GM20431 (cell line): ENCODE data around the gene S100A7.
"Not testable (repeated sequence)": the region's sequence is repeated elsewhere in the genome, so short reads cannot be mapped to it uniquely, and the experiment has no call there.

ENCODE experiments used
- in situ Hi-C: fragments of 300-500 bp; cut with MseI, MboI; formaldehyde crosslinking; loops from one replicate; pipeline ENCODE4 v1.15.0; 2020; ENCODE audit warnings: low sequenced_read_pairs; ENCODE audit not compliant: unreplicated experiment

S100A7 gene

GRCh38 chr1:153478047-153478691 lies 17.7 kb upstream of the S100A7 start:
- in situ Hi-C loops, result loop anchor here (10.0 kb wide), 1 partner anchor 123 kb away; the partner anchor contains the start of gene S100A9

DNA sequence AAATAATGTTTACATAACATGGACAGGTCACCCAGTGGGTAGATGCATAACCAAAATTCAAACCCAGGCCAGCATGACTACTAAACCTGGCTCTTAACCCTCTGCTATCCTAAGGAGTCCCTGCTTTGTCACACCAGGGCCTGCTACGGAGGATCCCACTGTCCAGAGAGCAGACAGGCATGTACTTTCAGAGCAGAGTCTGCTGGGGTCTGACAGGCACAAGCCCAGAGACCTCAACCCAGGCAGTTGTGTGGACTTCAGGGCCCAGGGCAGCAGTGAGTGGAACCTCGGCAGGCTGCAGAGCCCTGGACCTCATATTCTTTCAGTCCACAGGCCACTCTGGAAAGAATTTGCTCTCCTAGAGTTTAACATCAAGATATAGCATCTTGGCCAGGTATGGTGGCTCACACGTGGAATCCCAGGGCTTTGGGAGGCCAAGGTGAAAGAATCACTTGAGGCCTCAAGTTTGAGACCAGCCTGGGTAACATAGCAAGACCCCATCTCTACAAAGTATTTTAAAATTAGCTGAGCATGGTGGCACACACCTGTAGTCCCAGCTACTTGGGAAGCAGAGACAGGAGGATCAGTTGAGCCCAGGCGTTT lies 16.1 kb upstream of the S100A7 start:
- in situ Hi-C loops, result loop anchor here (10.0 kb wide), 1 partner anchor 122 kb away; the partner anchor contains the start of gene S100A9

DNA sequence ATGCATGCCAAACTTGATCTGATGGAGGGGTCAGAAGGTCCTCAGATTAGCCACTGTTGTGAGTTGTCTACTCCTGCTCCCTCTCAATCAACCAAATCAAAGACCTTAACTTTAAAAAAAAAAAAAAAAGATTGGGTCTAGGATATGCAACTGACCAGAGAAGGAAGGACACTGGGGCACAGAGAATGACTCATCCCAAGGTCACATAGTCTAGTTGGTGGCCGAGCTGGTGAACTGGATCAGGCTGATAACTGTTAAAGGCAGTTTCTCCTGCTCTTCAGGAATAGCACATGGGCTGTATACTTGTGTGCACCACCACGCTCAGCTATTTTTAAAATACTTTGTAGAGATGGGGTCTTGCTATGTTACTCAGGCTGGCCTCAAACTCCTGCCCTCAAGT lies 14.8 kb upstream of the S100A7 start:
- in situ Hi-C loops, result loop anchor here (10.0 kb wide), 1 partner anchor 120 kb away; the partner anchor contains the start of gene S100A9

DNA sequence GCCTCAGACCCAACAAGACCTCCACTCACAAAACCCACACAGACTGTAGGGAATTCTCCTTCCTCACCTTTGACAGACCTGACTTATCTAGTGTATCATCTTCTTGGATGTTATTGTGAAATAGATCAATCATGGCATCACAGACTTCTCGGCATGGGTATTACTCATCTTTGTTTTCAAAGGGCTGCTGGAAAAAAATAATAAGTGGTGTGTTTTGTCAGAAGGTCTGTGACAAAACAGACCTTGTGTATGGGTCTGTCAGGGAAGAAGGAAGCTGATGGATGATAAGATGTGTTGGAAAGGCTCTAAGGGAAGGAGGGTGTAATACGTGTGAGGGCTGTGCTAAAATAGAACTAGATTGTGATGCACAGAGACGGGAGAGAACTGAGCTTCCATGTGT lies 13.9 kb upstream of the S100A7 start:
- in situ Hi-C loops, result loop anchor here (10.0 kb wide), 1 partner anchor 120 kb away; the partner anchor contains the start of gene S100A9

- in situ Hi-C loops, result loop anchor here (10.0 kb wide), 1 partner anchor 116 kb away; the partner anchor contains the start of gene S100A9
Observed at GRCh38 chr1:153470707-153471106, 10.3 kb upstream of the S100A7 start.

DNA sequence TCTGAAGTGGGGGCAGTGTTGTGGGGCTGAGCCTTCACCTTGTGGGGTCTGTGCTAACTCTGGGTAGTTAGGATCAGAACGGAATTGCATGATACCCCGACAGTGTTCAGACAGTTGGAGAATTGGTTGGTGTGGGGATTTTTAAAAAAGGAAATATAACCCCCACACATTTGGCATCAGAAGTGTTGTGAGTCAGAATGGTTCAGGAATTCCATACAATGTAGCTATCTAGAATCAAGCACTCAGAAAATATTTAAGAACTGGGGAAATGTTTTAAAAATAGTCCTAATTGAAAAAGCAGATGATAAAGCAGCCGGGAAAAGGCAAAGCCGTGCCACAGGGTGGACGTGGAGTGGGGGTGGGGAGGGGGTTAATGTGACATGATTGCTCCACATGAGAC lies 6.5 kb upstream of the S100A7 start:
- in situ Hi-C loops, result no loop called here

- in situ Hi-C loops, result no loop called here
Observed at GRCh38 chr1:153465811-153466636, 5.6 kb upstream of the S100A7 start.

DNA sequence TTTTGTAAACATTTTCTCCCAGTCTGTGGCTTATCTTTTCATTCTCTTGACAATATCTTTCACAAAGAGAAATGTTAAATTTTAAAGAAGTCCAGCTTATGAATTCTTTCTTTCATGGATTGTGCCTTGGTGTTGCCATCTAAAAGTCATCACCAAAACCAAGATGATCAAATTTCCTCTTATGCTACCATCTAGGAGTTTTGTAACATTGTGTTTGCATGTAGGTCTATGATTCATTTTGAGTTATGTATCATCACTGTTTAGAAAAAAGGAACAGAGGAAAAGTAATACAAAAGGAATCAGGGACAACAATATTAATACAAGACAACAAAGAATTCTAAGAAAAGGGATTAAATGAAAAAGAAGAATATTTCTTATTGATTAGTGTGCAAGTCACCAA lies 2.3 kb upstream of the S100A7 start:
- in situ Hi-C loops, result not testable (repeated sequence)

GRCh38 chr1:153459655-153460054 lies 796 bp downstream of the S100A7 start:
- in situ Hi-C loops, result no loop called here

DNA sequence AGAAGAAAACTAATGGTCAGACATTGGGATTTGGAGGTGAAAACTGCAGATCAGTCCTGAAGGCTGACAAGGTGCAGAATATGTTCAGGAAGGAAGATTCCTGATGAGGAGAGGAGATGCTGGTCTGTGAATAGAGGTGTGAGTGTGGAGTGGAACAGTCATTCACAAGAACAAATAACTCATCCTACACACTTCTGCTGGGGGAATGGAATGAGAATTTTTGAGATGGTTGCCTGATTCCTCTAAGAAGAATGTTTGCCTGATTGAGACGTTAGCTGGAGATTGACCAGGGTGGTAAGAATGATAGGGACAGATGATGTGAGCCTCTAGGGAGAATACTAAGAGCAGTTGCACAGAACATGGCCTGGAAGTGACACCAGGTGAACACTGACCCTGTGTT lies 4.1 kb downstream of the S100A7 start:
- in situ Hi-C loops, result no loop called here

DNA sequence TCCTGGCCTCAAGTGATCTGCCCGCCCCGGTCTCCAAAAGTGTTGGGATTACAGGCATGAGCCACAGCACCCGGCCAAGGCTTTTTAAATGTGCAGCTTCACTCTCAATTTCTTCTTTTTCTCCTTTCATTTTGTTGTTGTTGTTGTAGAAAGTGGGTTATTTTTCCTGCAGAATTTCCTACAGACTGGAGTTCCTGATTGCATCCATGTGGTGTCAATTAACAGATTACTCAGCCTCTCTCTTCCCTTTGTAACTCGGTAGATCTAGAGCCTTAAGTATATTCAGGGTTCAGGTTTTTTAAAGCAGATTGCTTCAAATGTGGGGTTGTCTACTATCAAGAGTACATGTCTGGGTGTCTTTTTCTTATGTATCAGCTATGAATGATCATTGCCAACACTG lies 11.6 kb downstream of the S100A7 start:
- in situ Hi-C loops, result not testable (repeated sequence)

- in situ Hi-C loops, result no loop called here
Observed at GRCh38 chr1:153447498-153448170, 12.8 kb downstream of the S100A7 start.

- in situ Hi-C loops, result no loop called here
Observed at GRCh38 chr1:153444078-153444477, 16.4 kb downstream of the S100A7 start.

DNA sequence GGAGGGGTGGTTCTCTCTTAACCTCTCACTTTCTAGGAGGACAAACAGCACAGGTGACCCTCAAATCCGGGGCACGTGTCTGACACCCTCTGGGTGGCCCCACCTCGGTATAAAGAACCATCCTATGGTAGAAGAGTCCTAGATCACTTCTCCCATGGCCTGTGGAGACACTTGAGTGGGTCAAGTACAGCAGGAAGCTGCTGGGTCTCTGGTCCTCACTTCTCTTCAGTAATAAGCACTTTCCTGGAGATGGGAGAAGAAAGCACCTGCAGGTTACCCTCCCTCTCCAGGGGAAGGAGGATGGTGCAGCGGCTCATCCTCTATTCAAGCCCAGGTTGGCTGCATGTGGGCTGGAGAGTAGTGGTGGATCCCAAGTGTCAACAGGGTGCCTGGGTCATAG lies 17.0 kb downstream of the S100A7 start:
- in situ Hi-C loops, result no loop called here

DNA sequence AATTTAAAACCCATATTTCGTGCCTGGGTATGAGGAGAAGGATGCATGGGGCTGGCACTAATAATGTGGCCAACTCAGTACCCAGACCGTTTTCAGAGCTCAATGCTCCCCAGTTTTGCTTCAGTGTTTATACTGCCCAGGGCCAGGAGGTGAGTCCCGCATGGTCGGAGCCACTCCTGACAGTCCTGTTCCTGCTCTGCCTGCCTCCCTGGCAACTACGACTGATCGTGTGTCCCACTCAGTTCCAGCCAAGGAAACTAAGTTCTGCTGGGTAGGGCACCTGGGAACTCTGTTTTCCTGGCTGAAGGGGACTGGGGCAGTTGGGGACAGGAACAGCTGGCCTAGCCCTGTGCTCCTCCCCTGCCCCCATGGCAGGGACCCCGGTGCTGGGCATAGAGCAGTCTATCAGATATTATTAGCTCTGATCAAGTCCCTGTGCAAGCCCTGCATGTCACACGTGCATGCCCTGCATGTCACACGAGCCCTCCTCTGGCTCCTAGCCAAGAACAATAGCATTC lies 19.2 kb downstream of the S100A7 start:
- in situ Hi-C loops, result no loop called here

DNA sequence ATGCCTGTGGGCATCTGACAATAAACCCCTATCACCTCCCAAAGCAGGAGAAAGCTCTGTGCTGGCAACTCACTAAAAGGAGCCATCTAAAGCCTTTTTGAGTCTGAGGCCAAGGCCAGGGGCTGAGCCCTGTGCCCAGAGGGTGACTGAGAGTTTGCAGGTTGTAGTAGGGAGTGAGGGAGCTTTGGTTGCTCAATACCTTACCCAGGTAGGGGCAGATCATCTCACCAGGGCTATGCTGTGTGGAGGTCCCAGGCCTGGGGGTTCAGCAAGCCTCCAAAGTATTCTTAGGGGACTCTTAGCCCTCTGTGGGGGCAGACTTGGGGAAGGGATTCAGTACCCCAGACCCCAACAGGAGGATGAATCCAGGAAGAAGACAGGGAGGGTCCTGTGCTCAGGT lies 21.2 kb downstream of the S100A7 start:
- in situ Hi-C loops, result no loop called here

DNA sequence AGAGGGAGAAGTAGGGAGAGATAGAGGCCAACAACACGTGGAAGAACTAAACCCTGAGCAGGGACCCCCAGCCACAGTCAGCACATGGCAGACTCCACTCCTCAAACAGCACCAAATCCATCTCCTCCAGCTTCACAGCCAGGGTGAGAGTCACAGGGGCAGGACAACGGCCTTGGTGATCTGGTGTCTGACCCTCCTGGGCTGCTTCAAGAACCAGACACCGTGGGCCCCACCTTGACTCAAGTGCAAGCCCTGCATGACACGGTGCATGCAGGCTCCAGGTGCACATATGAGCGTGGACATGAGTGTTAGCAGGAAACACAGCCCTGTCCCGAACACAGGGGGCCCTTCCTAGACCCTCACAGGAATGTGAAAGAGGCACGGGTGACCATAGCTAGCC lies 21.9 kb downstream of the S100A7 start:
- in situ Hi-C loops, result no loop called here

DNA sequence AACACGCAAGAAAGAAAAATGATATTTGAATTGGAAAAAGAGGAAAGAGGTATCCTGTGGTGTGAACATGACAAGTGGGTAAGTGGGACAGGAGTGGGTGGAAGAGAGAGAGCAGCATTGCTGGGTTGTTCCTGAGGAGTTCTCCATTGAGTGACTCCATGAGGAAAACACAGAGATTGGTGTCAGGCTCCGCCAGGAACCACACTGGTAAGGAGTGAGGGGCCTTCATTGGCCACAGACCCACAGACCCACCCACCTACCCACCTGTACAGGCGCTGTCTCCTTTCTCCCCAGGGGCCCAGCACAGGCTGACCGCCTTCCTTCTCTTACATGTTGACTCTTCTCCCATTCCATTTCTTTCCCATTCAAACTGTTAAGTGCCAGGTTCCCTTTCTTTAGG lies 23.2 kb downstream of the S100A7 start:
- in situ Hi-C loops, result no loop called here

- in situ Hi-C loops, result no loop called here
Observed at GRCh38 chr1:153434746-153435455, 25.6 kb downstream of the S100A7 start.
